GM23338 (cell line): ENCODE data around the gene C1QTNF8. TPM values are rescaled to one million over a fixed set of nuclear protein-coding genes. Genes with fewer than 3 reads are reported as not detected.

ENCODE experiments used
- ATAC-seq: fragments of 200-7000 bp; cut with Tn5 transposase; 3 replicates; pipeline ENCODE4 v1.9.1; 2020
- DNase-seq: peaks from one replicate; pipeline ENCODE4 v3.0.0-alpha.2; 2015; ENCODE audit warnings: low spot score
- H2AFZ ChIP-seq: fragments of 200-600 bp; sonication (generic); 2 replicates; pipeline ENCODE4 v1.8.0; 2016; ENCODE audit warnings: antibody characterized with exemption, mild to moderate bottlenecking, moderate library complexity
- H3F3A ChIP-seq: fragments of 200-600 bp; sonication (generic); replicated peaks from 2 replicates; pipeline ENCODE4 v1.8.0; 2017; ENCODE audit warnings: antibody characterized with exemption, mixed run types, low read depth
- H3K27ac ChIP-seq: fragments of 200-600 bp; sonication (generic); 2 replicates; pipeline ENCODE4 v1.6.1; 2016; ENCODE audit warnings: low read depth
- H3K27me3 ChIP-seq: fragments of 200-600 bp; sonication (generic); 2 replicates; pipeline ENCODE4 v1.8.0; 2016; ENCODE audit warnings: mild to moderate bottlenecking, mixed run types, moderate library complexity; ENCODE audit not compliant: insufficient read depth
- H3K36me3 ChIP-seq: fragments of 200-600 bp; sonication (generic); 2 replicates; pipeline ENCODE4 v1.8.0; 2016; ENCODE audit warnings: mild to moderate bottlenecking; ENCODE audit not compliant: insufficient read depth
- H3K4me1 ChIP-seq: fragments of 200-600 bp; sonication (generic); 2 replicates; pipeline ENCODE4 v1.8.0; 2016; ENCODE audit warnings: mild to moderate bottlenecking, moderate library complexity; ENCODE audit not compliant: insufficient read depth
- H3K4me2 ChIP-seq: fragments of 200-600 bp; sonication (generic); 2 replicates; pipeline ENCODE4 v1.7.1; 2017; ENCODE audit warnings: mixed run types
- H3K4me3 ChIP-seq: fragments of 200-600 bp; sonication (generic); 2 replicates; pipeline ENCODE4 v1.6.1; 2016; ENCODE audit warnings: mixed run types
- H3K79me2 ChIP-seq: fragments of 200-600 bp; sonication (generic); replicated peaks from 2 replicates; pipeline ENCODE4 v1.8.0; 2017; ENCODE audit warnings: mild to moderate bottlenecking; ENCODE audit not compliant: insufficient read depth
- H3K9me2 ChIP-seq: fragments of 200-600 bp; sonication (generic); 2 replicates; pipeline ENCODE4 v1.8.0; 2017; ENCODE audit not compliant: insufficient read depth
- H4K20me1 ChIP-seq: fragments of 200-600 bp; sonication (generic); replicated peaks from 2 replicates; pipeline ENCODE4 v1.8.0; 2017; ENCODE audit warnings: mild to moderate bottlenecking; ENCODE audit not compliant: insufficient read depth
- H3K27ac Mint-ChIP-seq: 2 replicates; pipeline ENCODE4 v1.8.0; 2020; ENCODE audit warnings: inconsistent platforms, mild to moderate bottlenecking, moderate library complexity, mixed read lengths
- H3K27me3 Mint-ChIP-seq: 3 replicates; pipeline ENCODE4 v1.8.0; 2022; ENCODE audit warnings: low read depth, mild to moderate bottlenecking, moderate library complexity, mixed read lengths, inconsistent platforms; ENCODE audit not compliant: insufficient read depth, poor library complexity
- H3K36me3 Mint-ChIP-seq: 3 replicates; pipeline ENCODE4 v1.8.0; 2021; ENCODE audit warnings: low read depth, mild to moderate bottlenecking, inconsistent platforms, moderate library complexity, mixed read lengths
- H3K4me1 Mint-ChIP-seq: 3 replicates; pipeline ENCODE4 v1.8.0; 2020; ENCODE audit warnings: mild to moderate bottlenecking, inconsistent platforms, mixed read lengths
- H3K4me3 Mint-ChIP-seq: 3 replicates; pipeline ENCODE4 v1.8.0; 2021; ENCODE audit warnings: moderate library complexity, mild to moderate bottlenecking, inconsistent platforms, mixed read lengths
- H3K9me3 Mint-ChIP-seq: 3 replicates; pipeline ENCODE4 v1.8.0; 2020; ENCODE audit warnings: moderate library complexity, mild to moderate bottlenecking, inconsistent platforms, mixed read lengths
- CREB1 ChIP-seq: fragments of 250-450 bp; sonication (Bioruptor Pico); IDR thresholded peaks from 2 replicates; pipeline ENCODE4 v1.5.0; 2020; ENCODE audit warnings: low read depth, mild to moderate bottlenecking, moderate library complexity
- EZH2 ChIP-seq: fragments of 200-600 bp; sonication (generic); IDR thresholded peaks from one replicate; pipeline ENCODE4 v1.8.0; 2017; ENCODE audit warnings: antibody characterized with exemption, mild to moderate bottlenecking, low read depth; ENCODE audit not compliant: unreplicated experiment
- EZH2phosphoT487 ChIP-seq: fragments of 200-600 bp; sonication (generic); IDR thresholded peaks from one replicate; pipeline ENCODE4 v1.8.1; 2018; ENCODE audit warnings: antibody characterized with exemption; ENCODE audit not compliant: unreplicated experiment
- JUNB ChIP-seq: IDR thresholded peaks from one replicate; pipeline ENCODE4 v1.6.1; 2016; ENCODE audit warnings: antibody characterized with exemption; ENCODE audit not compliant: unreplicated experiment
- NANOG ChIP-seq: IDR thresholded peaks from 2 replicates; pipeline ENCODE4 v1.6.1; 2016; ENCODE audit warnings: antibody characterized with exemption, borderline replicate concordance
- POLR2AphosphoS5 ChIP-seq: IDR thresholded peaks from 2 replicates; pipeline ENCODE4 v1.6.1; 2016; ENCODE audit warnings: antibody characterized with exemption, low read depth
- STAT1 ChIP-seq: IDR thresholded peaks from one replicate; pipeline ENCODE4 v1.6.1; 2016; ENCODE audit warnings: antibody characterized with exemption; ENCODE audit not compliant: unreplicated experiment
- ZNF114 ChIP-seq: fragments of 250-450 bp; sonication (Bioruptor Pico); IDR thresholded peaks from 2 replicates; pipeline ENCODE4 v1.5.0; 2020; ENCODE audit warnings: mild to moderate bottlenecking, moderate library complexity
- ZNF331 ChIP-seq: fragments of 250-450 bp; sonication (Bioruptor Pico); IDR thresholded peaks from 2 replicates; pipeline ENCODE4 v1.5.0; 2020; ENCODE audit warnings: low read depth, mild to moderate bottlenecking, moderate library complexity
- polyA plus RNA-seq: library from polyadenylated mRNA; unstranded; fragments of >200 nt; fragmentation: Nextera tagmentation; extraction: Ambion mirVana; gene quantifications from 2 replicates; pipeline ENCODE4 v1.2.1, GENCODE V29; 2016
- total RNA-seq: library from RNA; depleted of rRNA; stranded (reverse); fragments of >200 nt; shearing (Covaris generic); gene quantifications from 2 replicates; pipeline ENCODE4 v1.2.3, GENCODE V29; 2014
- TF ChIP-seq, protein P1 (sequence below), 2 experiments: fragments of 200-600 bp in 1 of 2; sonication (generic) in 1 of 2; conservative IDR thresholded peaks; 2 replicates each; pipeline versions ENCODE4 v1.5.1 to v1.6.1; 2016 to 2017; ENCODE audit warnings: antibody characterized with exemption in 2 of 2, low read depth in 2 of 2, mild to moderate bottlenecking in 2 of 2, moderate library complexity in 1 of 2
- TF ChIP-seq, protein P2 (sequence below): IDR thresholded peaks from 2 replicates; pipeline ENCODE4 v1.6.1; 2016; ENCODE audit warnings: antibody characterized with exemption
- TF ChIP-seq, protein P3 (sequence below): fragments of 250-450 bp; sonication (Bioruptor Pico); IDR thresholded peaks from 2 replicates; pipeline ENCODE4 v1.5.0; 2020; ENCODE audit warnings: mild to moderate bottlenecking, moderate library complexity
- TF ChIP-seq, protein P4 (sequence below): IDR thresholded peaks from one replicate; pipeline ENCODE4 v1.6.1; 2018; ENCODE audit warnings: antibody characterized with exemption; ENCODE audit not compliant: unreplicated experiment

Gene C1QTNF8
- total and polyA plus RNA-seq, 2 experiments from 2014 or later = not detected

DNA sequence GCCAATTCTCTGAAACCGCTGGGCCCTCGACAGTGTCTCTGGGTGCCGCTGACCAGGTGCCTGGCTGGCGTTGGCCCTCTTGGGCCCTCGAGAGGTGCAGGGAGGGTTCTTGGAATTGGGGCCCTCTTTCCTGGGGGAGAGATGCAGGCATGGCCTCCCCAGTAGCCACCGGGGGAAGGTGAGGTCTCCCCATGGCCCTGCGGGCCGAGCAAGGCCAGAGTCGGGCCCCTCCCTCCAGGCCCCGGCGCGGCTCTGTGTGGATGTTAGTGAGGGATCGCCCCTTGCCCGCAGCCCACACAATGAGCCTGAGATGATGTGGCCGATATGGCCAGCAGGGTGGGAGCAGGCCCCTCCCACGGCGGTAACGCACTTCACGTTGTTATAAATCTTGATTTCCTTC is 23.1 kb upstream of the C1QTNF8 start:
- Histone ChIP-seq H3K79me2 (no peaks in the 10 kb centered on the region), H3K9me2 (no peaks in the 10 kb centered on the region), H2AFZ (no peak overlapping the region), H3K27ac (no peak overlapping the region), H4K20me1 (no peaks in the 10 kb centered on the region), H3K4me3 (no peak overlapping the region), H3F3A (no peaks in the 10 kb centered on the region), H3K27me3 (no peaks in the 10 kb centered on the region), H3K4me1 (no peaks in the 10 kb centered on the region), H3K36me3 (no peaks in the 10 kb centered on the region), H3K4me2 (no peak overlapping the region)
- Mint-ChIP-seq H3K9me3 (no peaks in the 10 kb centered on the region), H3K27ac (no peak overlapping the region), H3K27me3 (no peaks in the 10 kb centered on the region), H3K4me1 (no peaks in the 10 kb centered on the region), H3K36me3 (no peaks in the 10 kb centered on the region), H3K4me3 (no peak overlapping the region)
- DNase-seq = no peak
- TF ChIP-seq, protein P1, sequence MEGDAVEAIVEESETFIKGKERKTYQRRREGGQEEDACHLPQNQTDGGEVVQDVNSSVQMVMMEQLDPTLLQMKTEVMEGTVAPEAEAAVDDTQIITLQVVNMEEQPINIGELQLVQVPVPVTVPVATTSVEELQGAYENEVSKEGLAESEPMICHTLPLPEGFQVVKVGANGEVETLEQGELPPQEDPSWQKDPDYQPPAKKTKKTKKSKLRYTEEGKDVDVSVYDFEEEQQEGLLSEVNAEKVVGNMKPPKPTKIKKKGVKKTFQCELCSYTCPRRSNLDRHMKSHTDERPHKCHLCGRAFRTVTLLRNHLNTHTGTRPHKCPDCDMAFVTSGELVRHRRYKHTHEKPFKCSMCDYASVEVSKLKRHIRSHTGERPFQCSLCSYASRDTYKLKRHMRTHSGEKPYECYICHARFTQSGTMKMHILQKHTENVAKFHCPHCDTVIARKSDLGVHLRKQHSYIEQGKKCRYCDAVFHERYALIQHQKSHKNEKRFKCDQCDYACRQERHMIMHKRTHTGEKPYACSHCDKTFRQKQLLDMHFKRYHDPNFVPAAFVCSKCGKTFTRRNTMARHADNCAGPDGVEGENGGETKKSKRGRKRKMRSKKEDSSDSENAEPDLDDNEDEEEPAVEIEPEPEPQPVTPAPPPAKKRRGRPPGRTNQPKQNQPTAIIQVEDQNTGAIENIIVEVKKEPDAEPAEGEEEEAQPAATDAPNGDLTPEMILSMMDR (conservative IDR thresholded peaks at IDR 0.05; ENCODE audit: low read depth in 2 of 2) = no peak
- TF ChIP-seq CREB1 (CRISPR knock-in tag) = no peak
- TF ChIP-seq NANOG = no peak
- TF ChIP-seq, protein P2, sequence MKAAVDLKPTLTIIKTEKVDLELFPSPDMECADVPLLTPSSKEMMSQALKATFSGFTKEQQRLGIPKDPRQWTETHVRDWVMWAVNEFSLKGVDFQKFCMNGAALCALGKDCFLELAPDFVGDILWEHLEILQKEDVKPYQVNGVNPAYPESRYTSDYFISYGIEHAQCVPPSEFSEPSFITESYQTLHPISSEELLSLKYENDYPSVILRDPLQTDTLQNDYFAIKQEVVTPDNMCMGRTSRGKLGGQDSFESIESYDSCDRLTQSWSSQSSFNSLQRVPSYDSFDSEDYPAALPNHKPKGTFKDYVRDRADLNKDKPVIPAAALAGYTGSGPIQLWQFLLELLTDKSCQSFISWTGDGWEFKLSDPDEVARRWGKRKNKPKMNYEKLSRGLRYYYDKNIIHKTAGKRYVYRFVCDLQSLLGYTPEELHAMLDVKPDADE = no peak
- TF ChIP-seq EZH2phosphoT487 = no peak
- TF ChIP-seq JUNB = no peak
- no peak for TF ChIP-seq ZNF331 (CRISPR knock-in tag)
- TF ChIP-seq POLR2AphosphoS5 = no peak
- TF ChIP-seq, protein P3, sequence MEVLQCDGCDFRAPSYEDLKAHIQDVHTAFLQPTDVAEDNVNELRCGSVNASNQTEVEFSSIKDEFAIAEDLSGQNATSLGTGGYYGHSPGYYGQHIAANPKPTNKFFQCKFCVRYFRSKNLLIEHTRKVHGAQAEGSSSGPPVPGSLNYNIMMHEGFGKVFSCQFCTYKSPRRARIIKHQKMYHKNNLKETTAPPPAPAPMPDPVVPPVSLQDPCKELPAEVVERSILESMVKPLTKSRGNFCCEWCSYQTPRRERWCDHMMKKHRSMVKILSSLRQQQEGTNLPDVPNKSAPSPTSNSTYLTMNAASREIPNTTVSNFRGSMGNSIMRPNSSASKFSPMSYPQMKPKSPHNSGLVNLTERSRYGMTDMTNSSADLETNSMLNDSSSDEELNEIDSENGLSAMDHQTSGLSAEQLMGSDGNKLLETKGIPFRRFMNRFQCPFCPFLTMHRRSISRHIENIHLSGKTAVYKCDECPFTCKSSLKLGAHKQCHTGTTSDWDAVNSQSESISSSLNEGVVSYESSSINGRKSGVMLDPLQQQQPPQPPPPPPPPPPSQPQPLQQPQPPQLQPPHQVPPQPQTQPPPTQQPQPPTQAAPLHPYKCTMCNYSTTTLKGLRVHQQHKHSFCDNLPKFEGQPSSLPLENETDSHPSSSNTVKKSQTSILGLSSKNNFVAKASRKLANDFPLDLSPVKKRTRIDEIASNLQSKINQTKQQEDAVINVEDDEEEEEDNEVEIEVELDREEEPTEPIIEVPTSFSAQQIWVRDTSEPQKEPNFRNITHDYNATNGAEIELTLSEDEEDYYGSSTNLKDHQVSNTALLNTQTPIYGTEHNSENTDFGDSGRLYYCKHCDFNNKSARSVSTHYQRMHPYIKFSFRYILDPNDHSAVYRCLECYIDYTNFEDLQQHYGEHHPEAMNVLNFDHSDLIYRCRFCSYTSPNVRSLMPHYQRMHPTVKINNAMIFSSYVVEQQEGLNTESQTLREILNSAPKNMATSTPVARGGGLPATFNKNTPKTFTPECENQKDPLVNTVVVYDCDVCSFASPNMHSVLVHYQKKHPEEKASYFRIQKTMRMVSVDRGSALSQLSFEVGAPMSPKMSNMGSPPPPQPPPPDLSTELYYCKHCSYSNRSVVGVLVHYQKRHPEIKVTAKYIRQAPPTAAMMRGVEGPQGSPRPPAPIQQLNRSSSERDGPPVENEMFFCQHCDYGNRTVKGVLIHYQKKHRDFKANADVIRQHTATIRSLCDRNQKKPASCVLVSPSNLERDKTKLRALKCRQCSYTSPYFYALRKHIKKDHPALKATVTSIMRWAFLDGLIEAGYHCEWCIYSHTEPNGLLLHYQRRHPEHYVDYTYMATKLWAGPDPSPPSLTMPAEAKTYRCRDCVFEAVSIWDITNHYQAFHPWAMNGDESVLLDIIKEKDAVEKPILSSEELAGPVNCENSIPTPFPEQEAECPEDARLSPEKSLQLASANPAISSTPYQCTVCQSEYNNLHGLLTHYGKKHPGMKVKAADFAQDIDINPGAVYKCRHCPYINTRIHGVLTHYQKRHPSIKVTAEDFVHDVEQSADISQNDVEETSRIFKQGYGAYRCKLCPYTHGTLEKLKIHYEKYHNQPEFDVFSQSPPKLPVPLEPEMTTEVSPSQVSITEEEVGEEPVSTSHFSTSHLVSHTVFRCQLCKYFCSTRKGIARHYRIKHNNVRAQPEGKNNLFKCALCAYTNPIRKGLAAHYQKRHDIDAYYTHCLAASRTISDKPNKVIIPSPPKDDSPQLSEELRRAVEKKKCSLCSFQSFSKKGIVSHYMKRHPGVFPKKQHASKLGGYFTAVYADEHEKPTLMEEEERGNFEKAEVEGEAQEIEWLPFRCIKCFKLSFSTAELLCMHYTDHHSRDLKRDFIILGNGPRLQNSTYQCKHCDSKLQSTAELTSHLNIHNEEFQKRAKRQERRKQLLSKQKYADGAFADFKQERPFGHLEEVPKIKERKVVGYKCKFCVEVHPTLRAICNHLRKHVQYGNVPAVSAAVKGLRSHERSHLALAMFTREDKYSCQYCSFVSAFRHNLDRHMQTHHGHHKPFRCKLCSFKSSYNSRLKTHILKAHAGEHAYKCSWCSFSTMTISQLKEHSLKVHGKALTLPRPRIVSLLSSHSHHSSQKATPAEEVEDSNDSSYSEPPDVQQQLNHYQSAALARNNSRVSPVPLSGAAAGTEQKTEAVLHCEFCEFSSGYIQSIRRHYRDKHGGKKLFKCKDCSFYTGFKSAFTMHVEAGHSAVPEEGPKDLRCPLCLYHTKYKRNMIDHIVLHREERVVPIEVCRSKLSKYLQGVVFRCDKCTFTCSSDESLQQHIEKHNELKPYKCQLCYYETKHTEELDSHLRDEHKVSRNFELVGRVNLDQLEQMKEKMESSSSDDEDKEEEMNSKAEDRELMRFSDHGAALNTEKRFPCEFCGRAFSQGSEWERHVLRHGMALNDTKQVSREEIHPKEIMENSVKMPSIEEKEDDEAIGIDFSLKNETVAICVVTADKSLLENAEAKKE (CRISPR knock-in tag) = no peak
- TF ChIP-seq ZNF114 (CRISPR knock-in tag) = no peak
- TF ChIP-seq STAT1 = no peak
- TF ChIP-seq, protein P4, sequence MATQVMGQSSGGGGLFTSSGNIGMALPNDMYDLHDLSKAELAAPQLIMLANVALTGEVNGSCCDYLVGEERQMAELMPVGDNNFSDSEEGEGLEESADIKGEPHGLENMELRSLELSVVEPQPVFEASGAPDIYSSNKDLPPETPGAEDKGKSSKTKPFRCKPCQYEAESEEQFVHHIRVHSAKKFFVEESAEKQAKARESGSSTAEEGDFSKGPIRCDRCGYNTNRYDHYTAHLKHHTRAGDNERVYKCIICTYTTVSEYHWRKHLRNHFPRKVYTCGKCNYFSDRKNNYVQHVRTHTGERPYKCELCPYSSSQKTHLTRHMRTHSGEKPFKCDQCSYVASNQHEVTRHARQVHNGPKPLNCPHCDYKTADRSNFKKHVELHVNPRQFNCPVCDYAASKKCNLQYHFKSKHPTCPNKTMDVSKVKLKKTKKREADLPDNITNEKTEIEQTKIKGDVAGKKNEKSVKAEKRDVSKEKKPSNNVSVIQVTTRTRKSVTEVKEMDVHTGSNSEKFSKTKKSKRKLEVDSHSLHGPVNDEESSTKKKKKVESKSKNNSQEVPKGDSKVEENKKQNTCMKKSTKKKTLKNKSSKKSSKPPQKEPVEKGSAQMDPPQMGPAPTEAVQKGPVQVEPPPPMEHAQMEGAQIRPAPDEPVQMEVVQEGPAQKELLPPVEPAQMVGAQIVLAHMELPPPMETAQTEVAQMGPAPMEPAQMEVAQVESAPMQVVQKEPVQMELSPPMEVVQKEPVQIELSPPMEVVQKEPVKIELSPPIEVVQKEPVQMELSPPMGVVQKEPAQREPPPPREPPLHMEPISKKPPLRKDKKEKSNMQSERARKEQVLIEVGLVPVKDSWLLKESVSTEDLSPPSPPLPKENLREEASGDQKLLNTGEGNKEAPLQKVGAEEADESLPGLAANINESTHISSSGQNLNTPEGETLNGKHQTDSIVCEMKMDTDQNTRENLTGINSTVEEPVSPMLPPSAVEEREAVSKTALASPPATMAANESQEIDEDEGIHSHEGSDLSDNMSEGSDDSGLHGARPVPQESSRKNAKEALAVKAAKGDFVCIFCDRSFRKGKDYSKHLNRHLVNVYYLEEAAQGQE = no peak
- TF ChIP-seq EZH2 = no peak
- no peak for ATAC-seq
